GM10266 (cell line): ENCODE results near the gene CECR2.
A peak's percentile ranks its signal among the peaks of the same experiment; 100 is the strongest.

Experiments used
- DNase-seq: peaks from one replicate; pipeline ENCODE4 v3.0.0; 2012; ENCODE audit errors: extremely low spot score
- CTCF ChIP-seq: IDR thresholded peaks from 2 replicates; pipeline ENCODE4 v1.5.1; 2012; ENCODE audit warnings: mild to moderate bottlenecking, low read depth; ENCODE audit not compliant: control insufficient read depth, insufficient read depth; ENCODE audit errors: missing control alignments

CECR2 gene

GRCh38 chr22:17366329-17366728, 2.9 kb upstream of the CECR2 start:
- DNase-seq, result no peak

GRCh38 chr22:17366830-17367229, 2.4 kb upstream of the CECR2 start:
- peak; percentile 23 for TF ChIP-seq CTCF
- peak; percentile 61 for DNase-seq

More at GRCh38 chr22:17366329-17366728, 2.9 kb upstream of the CECR2 start:
- TF ChIP-seq CTCF, result no peak

- no peak for TF ChIP-seq CTCF
Observed at GRCh38 chr22:17368144-17368543, 1.1 kb upstream of the CECR2 start.

GRCh38 chr22:17368554-17369438, 464 bp upstream of the CECR2 start:
- DNase-seq, result peak; percentile 30

More at GRCh38 chr22:17368144-17368543, 1.1 kb upstream of the CECR2 start:
- DNase-seq, result no peak

GRCh38 chr22:17370026-17370765, 936 bp downstream of the CECR2 start:
- no peak for TF ChIP-seq CTCF
- DNase-seq, result peak; percentile 25

More at GRCh38 chr22:17368554-17369438, 464 bp upstream of the CECR2 start:
- TF ChIP-seq CTCF, result no peak

- DNase-seq, result no peak
- TF ChIP-seq CTCF, result no peak
Observed at GRCh38 chr22:17370766-17371432, 1.6 kb downstream of the CECR2 start.
